Hematopoietic multipotent progenitor cell treated with erythropoietin and hydrocortisone succinate and interleukin-3 and kit ligand, for 4 days (in vitro differentiated cells): ENCODE results near the gene RNASET2.
"Not testable (repeated sequence)": the region's sequence is repeated elsewhere in the genome, so short reads cannot be mapped to it uniquely, and the experiment has no call there.

ENCODE experiments used
- DNase-seq: peaks from one replicate; pipeline ENCODE4 v3.0.0-alpha.2; 2015

The RNASET2 gene

DNA sequence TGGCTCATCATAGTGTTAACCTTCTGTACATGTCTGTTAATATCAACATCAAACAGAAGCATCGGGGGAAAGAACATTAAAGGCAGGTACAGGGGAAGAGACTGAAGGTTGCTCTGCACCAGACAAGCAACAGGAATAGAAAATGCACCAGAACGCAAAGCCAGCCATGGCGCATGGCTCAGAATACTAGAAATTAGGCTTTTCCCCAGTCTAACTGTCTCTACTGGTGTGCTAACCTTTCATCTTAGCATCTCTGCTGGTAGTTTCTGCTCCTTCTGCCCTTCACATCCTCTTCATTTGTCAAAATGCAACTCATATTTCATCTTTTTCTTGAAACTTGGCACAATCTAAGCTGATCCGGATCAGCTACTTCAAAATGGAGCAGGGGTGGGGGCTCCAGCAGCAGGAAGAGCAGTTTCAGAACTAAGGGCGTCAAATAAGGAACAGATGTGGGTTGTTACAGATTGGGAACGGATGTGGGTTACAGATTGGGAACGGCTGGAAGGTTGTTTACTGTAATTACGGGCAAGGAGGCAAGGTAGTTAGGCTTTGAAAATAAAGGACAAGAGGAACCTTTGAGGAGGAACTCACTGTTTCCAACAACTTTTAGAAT, 13.1 kb upstream of the RNASET2 start:
- peak; percentile 64 for DNase-seq

DNA sequence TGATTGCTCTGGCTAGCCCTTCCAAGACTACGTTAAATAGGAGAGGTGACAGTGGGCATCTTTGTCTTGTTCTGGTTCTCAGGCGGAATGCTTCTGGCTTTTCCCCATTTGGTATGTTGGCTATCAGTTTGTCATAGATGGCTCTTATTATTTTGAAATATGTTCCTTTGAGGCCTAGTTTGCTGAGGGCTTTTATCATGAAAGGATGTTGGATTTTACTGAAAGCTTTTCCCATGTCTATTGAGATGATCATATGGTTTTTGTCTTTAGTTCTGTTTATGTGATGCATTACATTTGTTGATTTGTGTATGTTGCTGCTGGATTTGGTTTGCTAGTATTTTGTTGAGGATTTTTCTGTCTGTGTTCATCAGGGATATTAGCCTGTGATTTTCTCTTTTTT, 9.9 kb upstream of the RNASET2 start:
- DNase-seq: no peak

DNA sequence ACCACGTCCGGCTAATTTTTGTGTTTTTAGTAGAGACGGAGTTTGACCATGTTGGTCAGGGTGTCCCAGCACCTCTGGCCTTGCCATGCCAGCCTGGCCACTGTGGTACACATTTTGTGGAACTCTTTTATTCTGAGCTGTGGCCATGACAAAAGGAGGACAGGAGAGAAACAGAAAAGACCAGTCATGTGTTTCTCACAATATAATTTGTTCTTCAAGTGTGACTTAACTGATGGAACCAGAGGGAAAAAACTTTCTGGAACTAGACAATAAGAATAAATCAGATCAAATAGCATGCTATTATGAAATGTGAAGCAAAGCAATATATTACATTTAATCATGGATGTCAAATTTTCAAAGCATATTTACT, 4.2 kb upstream of the RNASET2 start:
- DNase-seq: no peak

DNA sequence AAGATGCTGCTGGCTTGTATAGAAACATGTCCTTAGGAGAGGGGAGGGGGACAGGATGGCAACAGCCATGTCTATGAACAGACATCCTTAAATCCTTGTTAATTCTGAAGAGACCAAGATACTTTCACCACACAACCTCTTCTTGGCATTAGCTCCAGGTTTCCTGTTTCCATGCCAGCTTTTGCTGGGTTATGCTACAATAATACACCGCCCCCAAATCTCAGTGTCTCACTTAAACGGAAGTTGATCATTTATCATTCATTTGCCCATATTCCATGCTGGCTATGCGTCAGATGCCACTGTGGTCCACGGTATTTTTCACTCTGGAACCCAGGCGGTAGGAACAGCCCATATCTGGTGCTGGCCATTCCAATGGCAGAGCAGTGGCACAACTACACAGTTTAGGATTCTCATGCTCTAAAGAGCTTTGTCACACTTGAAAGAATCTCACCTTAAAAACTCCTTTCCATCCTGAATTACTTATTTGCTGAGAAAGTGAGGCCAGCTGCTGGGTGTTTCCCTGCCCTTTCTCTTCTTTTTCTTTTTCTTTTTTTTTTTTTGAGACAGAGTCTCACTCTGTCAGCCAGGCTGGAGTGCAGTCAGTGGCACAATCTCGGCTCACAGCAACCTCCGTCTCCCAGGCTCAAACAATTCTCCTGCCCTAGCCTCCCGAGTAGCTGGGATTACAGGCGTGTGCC, 3.7 kb upstream of the RNASET2 start:
- DNase-seq: no peak

DNA sequence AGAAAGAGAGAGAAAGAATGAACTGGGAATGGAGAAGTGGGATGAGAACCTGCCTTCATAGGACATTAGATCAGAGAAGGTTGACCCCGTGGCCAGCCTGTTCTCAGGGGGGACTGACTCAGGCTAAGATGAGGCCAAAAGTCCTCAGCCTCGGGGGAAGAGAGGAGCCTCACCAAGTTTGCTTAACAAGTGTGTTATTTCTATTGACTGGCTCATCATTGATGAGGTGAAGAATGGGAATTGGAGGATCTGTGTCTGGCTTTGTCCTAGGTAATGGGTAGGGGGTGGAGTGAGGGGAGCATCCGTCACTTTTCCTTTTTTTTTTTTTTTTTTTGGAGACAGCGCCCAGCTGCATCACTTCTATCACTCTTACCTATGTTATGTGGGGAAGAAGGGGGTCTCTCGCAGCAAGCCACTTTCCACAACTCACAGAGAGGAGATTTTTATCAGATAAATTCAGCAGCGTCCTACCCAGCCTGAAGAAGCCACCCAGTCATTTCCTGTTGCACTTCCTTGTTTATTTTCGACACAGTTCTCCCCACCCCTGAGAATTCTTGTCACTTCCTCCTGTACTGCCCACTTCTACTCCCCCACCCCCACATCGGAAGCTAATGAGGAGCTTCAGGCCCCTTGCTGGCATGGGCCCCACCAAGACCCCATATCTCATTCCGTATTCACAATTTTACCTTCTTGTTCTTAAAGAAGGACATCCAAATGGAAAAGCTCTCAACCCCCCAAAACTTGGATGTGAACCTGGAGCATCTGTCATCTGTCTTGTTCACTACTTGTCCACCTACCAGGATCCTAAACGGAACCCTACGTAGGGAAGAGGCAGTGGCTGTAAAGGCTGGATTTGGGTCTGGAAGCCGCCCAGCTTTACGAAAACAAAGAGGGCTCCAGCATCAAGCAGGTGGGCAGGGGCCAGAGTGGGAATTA, 2.8 kb upstream of the RNASET2 start:
- DNase-seq: peak; percentile 82

DNA sequence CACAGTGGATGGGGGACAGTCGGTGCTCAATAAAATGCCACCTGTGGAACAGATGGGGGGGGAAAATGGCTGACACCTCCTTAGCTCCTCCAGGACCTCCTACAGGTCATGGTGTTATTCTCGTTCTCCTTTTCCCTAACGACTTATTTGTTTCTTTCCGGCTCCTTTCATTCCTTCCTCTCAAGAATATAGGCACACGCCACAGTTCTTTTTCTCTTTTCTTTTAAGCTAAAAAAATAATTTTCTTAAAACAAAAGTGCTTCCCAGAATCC, 1.4 kb upstream of the RNASET2 start:
- DNase-seq: no peak

DNA sequence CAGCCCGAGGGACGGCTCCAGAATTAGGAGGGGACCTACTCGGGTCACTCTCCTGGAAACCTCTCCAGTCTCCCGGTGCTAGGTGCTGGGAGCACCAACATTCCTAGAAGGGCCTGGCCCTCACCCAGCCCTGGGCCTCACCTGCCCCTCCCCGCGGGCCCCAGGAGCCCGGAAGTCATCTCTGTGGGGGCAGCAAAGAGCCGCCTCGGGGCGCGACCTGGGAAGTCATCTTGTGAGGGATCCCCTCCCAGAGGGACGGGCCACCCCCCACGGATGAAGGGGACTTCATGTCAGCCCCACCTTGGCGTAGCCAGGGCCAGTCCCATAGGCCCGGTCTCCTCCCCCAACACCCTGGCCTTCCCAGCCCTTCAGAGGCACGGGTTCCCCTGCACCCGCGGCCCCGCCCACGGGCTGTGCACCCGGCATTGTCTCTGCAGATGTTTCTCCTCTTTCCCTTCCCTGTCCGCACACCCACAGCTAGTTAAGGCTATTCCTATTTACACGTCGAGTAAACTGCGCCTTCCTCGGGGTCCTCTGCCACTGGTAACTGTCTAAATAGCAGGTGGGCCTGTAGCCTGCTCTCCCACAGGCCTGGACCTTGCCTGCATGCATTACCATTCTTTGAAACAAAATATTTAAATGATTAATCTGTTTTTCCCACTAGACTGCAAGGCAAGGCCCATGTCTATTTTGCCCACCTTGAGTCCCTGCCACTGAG, 896 bp upstream of the RNASET2 start:
- peak; percentile 65 for DNase-seq

DNA sequence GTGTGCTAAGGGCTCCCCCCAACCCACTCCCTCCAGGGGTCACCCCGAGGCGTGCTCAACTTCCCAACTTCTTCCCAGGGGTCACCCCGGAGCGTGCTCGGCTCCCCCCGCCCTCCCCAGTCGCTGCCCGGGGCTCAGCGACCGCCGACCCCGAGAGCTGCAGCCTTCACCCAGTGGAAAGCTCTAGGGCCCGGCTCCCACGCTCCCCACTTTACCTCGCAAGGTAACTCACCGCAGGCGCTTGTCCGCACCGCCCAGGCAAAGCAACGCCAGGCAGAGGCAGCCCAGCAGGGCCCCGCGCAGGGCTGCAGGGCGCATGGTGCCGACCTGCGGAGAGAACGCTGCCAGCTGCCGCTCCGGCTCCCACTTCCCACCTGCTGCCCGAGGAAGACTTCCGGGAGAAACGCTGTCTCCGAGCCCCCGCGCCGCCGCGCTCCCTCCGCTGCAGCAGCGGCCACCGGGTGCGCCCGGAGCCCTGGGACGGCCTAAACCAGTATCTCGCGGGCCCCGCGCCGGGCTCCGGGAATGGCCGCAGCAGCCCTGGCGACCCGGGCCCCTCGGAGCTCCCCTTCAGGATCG, 396 bp downstream of the RNASET2 start:
- DNase-seq: peak; percentile 56

DNA sequence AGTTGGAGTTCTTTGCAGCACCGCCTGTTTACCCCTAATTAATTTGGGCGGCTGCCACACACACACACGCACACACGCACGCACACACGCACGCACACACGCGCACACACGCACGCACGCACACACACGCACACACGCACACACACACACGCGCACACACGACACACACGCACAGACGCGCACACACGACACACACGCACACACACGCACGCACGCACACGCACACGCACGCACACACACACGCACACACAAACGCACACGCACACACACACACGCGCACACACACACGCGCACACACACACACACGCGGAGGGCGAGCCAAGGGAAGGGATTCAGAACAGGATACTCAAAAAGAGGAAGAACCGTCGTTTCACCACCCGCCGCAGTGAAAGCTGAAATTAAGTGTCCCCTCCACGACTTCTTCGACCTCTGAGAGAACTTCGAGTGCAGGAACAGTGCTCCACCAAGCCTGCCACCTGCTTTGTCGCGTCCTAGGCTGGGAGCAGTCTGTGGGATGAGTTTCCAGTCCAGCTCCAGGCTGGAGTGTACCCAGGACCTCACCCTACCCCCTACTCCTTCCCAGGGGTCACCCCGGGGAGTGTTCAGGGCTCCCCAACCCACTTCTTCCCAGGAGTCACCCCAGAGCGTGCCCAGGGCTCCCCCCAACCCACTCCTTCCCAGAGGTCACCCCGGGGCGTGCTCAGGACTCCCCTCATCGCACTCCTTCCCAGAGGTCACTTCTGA, 1.1 kb downstream of the RNASET2 start:
- DNase-seq: peak; percentile 90

DNA sequence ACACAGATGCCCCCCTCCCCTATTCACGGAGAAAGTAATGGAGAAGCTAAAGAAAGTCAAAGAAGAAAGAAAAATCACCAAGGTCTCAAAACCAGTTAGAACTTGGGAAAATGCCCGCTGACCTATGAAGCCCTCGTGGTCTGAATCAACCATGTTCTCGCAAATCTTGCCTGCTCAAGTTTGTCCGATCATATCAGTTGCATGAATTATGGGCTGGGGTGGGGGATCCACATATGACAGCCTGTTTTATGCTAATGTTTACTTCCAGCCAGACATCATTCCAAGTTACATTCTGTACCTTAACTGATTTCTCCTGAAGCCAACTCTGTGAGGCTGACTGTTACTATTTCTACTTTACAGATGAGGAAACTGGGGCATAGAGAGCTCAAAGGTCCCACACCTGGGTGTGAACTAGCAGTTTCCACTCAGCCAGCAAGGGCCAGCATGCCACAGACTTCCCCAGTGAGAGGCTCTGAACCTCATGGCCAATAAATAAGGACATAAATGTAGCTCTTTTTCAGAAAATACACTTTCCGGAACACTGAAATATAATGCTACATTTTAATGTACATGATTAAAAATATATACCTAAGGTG, 2.1 kb downstream of the RNASET2 start:
- no peak for DNase-seq

DNA sequence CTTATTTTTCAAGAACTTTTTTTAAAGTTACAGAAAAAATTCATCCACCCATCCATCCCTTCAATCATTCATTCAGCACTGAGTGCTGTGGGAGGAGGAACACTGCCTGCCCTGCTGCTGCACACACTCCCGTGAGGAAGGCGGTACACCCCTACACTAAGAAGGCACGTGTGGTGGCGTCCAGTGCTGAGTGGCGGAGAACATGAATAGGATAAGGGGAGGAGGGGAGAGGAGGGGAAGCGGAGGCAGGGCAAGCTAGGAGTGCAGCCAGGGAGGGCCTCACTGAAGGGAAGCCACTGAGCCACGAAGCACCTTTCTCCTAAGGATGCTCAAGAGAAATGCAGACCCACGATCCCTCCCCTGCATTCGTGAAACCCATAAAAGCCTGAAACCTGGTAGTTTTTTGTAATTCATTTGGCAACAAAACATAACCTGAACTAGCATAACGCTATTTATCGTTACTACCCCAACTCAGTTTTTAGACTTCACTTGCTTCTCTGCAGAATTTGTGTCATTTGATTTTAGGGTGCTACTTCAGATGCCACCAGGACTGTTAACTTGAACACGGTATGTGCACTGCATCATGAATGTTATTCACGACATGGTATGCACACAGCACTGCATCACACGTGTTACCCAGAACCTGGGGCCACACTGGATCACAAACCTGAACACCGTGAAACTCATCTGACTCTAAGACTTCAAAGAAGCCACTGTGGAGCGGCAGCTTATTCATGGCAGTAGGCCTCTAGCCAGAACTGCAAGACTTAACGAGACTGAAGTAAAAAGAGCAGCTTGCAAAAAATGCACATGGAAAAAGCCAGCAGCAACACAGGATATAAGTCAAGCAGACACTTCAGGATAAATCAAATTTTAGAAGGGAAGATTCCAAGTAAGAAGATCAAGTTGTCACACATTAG, 3.5 kb downstream of the RNASET2 start:
- no peak for DNase-seq

DNA sequence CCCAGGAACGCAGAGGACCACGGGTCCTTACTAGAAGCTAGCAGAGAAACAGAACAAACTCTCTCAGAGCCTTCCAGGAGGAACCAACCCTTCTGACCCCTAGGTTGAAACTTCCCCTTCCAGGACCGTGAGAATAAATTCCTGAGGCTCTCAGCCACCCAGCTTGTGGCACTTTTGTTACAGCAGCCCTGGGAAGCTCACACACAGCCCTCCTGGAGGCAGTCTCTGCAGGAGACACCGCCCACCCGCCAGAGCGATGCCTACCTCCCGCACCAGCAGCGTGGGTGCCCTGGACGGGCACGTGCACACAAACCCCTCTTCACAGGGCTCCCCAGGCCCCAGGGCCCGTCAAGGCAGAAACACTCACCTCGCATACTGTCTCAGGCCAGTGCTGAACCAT, 4.2 kb downstream of the RNASET2 start:
- no peak for DNase-seq

DNA sequence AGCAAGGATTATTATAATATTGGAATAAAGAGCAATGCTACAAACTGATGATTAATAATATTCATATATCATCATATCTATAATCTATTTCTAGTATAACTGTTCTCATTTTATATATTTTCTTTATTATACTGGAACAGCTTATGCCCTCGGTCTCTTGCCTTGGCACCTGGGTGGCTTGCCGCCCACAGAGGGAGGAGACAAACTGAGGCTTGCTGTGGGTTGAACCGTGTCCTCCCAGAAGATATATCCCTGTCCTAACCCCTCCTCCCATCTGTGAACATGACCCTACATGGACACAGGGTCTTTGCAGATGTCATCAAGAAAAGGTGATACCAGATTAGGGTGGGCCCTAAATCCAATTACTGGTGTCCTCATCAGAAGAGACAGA, 4.7 kb downstream of the RNASET2 start:
- no peak for DNase-seq

DNA sequence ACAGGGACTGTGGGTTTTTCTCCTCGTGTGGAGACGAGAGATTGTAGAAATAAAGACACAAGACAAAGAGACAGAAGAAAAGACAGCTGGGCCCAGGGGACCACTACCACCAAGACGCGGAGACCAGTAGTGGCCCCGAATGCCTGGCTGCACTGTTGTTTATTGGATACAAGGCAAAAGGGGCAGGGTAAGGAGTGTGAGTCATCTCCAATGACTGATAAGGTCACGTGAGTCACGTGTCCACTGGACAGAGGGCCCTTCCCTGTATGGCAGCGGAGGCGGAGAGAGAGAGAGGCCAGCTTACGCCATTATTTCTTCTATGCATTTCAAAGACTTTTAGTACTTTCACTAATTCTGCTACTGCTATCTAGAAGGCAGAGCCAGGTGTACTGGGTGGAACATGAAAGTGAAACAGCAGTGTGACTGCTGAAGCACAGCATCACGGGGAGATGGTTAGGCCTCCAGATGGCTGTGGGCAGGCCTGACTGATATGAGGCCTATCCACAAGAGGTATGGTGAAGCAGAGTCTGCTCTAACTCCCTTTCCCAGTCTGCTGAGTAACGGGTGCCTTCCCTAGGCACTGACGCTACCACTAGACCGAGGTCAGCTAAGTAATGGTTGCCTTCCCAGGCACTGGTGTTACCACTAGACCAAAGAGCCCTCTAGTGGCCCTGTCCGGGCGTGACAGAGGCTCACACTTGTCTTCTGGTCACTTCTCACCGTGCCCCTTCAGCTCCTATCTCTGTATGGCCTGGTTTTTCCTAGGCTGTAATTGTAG, 5.3 kb downstream of the RNASET2 start:
- peak; percentile 83 for DNase-seq

DNA sequence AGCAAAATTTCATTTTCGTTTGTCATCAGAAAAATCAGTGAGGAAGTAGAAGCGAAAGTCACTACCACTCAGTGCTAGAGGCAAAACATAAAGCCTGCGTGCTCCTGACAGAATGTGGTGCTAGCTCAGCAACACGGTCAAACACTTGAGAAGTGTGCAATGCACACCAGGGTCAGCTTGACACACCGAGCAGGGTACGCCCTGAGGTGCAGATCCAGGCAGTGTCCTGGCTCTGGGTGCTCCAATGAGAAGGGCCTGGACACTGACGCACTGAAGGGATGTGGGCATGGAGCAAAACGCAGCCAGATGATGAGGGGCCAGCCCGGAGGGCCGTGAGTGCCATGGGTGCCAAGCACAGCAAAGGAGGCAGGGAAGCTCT, 5.9 kb downstream of the RNASET2 start:
- no peak for DNase-seq

DNA sequence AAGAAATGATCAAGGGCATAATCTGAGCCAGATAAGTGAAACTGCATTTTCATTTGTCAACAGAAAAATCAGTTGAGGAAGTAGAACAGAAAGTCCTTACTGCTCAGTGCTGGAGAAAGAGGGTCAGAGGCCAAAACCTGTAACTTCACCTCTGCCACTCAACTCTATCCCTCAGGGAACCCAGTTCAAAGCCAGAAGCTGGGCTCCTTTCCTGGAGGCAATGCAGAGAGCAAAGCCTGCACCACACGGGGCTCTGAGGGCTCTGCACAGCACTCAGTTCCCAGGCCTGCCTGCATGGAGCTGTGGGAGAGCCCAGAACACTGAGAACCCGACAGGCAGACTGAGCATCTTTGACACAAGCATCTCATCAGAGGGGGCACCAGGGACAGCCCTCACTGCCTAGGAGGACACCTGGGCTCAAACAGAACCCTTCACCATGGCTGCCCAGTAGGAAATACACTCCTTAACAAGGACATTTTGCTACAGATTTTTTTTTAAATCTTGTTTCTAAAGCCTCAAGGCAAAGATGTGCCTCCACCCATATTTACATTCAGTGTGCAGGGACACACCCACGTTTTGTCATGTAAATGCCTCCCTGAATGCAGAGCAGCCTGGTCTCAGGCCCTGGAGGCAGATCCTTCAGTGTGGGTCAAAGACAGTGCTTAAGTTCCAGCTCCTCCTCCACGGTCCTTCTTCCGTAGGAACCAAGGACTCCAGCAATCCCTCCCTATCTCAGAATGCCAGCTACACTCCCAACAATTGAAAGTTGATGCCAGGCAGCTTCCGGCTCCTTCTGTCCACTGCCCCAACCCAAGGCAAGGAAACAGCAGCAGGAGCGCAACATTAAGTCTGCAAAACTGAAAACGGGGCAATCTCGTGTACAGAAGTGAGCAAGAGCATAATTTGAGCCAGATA, 6.6 kb downstream of the RNASET2 start:
- no peak for DNase-seq

DNA sequence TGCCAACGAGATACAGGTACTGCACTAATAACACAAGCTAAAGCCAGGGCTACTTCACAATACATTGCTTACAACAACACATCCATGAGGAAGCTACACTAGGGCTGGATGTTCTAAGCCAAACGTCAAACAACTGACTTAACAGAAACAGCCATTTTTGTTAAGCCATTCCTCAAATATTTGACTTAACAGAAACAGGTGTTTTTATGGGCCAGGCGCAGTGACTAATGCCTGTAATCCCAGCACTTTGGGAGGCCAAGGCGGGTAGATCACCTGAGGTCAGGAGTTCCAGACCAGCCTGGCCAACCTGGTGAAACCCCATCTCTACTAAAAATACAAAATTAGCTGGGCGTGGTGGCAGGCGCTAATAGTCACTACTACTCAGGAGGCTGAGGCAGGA, 7.6 kb downstream of the RNASET2 start:
- not testable (repeated sequence) for DNase-seq

DNA sequence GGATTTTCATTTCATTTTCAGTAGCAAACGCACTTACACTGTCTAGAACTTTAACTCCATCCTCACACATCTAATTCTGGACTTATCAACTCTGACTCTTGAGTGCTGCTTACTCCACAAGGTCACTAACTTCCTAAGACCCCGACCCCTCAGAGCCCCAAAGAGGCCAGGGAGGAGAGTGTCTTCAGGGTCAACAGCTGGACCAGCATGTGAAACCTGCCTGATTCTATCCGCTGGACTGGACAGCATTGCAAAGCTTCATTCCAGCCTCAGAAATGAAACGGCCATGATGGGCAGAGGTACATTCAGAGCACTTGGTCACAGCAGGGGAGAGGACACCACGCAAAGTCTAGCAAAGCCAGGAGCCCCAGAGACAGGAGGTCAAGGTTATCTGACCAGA, 9.1 kb downstream of the RNASET2 start:
- DNase-seq: no peak

DNA sequence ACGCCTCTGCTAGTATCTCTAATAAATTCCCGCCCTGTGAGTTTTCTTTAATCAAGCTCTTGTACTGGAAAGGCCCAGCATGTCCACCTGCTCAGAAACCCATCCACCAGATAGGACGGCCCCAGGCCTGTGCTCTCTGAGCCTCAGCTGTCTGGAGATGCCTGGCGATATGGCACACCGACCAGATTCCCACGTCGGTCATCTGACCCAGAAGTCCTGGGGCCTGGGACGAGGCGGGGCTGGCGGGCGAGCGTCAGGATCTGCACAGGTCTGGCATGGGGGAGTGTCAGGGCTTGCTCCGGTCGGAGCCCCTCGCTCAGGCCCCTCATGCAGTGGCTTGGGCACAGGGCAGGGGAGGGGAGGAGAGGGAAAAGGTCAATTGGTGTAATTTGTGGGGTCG, 10.2 kb downstream of the RNASET2 start:
- no peak for DNase-seq
